Activated CD4-positive, CD25-positive, alpha-beta regulatory T cell (primary cell): ENCODE results near the gene ARHGAP24.
"Not testable (repeated sequence)": the region's sequence is repeated elsewhere in the genome, so short reads cannot be mapped to it uniquely, and the experiment has no call there.

ENCODE experiments used
- DNase-seq, 4 experiments: peaks; one replicate each; lab custom pipeline; 2025; lab: John Stamatoyannopoulos, UW

Gene ARHGAP24

DNA sequence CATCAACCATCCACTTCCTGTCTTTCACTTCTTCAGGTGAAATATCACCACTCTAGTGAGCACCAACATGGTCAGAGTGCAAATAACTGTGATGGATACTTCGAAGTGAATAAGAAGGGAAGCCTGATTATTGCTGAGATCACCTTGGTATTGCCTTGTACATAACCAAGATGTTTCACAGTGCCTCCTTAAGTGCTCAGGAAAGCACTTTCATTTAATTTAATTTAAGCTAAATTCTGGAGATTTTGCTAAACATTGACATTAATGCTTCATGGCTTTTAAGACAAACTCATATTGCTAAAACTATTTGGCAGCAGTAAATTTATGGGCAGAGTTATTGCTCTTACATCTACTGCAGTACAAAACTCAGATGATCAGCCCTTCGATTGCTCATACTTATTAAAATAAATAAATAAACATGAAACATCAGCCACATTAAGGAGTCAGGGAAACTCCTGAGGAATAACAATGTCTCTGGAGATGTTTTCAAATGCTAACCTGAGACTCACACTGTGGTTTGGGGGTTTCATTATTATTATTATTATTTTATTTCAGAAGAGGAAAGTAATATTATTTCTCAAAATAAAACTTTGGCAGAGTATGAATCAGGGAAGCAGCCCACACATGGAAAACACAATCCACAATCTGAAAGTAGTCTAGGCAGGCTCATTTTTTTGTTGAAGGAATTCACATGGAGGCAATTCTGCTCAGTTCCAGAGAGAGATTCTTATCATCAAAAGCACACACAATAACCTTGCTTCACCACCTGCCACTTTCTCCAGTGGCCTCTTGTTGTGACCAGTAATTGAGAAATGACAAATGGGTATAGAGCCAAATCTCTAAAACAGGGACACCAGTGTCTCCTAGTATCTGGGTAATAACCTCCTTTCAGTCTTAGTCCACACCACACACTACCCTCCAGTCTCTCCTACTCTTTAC, 540.7 kb downstream of the ARHGAP24 start:
- DNase-seq, result no peak

DNA sequence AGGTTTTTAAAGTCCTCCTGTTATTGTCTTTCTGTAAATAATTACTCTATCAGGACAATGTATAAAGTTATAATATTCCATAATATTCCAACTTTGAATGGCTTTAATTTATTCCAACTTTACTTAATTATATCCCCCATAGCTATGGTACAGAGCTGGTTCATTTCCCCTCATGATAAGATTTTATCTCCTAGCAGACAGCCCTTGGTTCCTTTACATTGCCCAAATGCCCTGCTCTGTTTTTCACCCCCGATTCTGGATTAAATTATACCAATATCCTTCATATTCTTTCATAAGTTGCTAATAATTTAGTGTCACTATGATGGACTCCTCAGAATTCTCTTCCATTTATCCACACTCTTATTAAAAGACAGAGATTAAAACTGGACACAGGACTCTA, 544.4 kb downstream of the ARHGAP24 start:
- DNase-seq, result no peak

- no peak for DNase-seq
Observed at GRCh38 chr4:86019906-86020305, 545.0 kb downstream of the ARHGAP24 start.

DNA sequence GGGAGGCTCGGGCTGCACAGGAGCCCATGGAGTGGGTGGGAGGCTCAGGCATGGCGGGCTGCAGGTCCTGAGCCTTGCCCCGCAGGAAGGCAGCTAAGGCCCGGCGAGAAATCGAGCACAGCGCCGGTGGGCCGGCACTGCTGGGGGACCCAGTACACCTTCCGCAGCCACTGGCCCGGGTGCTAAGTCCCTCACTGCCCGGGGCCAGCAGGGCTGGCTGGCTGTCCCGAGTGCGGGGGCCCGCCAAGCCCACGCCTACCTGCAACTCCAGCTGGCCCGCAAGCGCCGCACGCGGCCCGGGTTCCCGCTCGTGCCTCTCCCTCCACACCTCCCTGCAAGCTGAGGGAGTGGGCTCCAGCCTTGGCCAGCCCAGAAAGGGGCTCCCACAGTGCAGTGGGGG, 546.7 kb downstream of the ARHGAP24 start:
- not testable (repeated sequence) for DNase-seq

DNA sequence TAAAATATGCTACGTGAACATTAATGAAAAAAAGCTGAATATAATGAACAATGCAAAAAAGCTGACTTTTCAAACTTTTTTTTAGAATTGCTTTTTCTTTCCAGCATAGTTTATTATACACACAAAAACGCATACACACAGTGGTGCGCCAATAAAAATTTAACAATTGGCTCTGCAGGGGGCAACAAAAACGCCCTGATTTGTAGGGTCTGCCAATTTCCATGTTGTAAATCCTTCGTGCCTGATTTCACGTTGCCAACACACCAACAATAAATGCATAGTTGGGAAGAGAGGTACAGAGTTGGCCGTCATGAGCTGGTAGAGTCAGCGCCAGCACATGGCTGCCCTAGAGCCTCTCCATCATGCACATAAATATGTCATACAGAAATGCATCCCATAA, 551.8 kb downstream of the ARHGAP24 start:
- no peak for DNase-seq

DNA sequence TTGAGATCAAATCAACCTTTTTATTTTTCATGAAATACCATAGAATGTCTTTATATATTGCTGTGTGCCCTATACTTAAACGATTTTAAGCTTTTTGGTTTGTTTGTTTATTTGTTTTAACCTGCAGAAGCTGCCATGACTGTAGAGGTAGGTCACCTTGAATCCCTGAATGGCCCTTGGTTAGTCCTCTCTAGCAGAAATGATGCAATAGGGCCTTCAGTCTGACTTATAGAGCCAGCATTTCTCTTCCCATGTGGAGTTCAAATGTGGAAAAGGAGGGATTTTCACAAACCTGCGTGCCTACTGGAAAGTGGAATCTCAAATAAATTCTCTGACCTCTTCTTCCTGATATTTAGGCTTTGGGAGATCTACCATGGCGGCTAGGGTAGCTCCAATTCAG, 557.0 kb downstream of the ARHGAP24 start:
- DNase-seq, result no peak

DNA sequence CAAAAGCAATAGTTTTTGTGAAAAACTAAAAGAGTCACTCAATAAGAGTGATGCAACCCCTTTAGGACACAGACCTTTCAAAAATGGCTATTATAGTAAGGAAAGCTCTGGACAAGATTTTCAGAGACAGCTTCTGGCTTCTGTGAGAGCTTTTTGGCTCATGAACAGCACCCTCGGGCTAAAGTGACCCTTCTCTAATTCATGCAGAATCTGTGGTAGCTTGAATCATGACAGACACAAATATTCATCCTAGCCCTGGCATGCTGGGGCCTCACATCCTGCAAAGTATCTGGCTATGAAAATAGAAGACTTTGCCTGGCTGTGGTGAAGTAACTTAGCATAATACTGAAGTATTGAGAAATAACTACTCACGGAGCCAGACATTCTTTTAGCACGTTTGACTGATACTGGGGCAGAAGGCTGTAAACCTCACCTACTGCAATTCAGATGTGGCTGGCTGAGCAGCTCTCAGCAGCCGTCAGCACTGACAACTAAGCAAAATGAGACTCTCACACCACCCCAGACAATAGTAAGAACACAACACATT, 557.6 kb downstream of the ARHGAP24 start:
- no peak for DNase-seq

GRCh38 chr4:86033171-86033570, 558.2 kb downstream of the ARHGAP24 start:
- DNase-seq, result no peak

DNA sequence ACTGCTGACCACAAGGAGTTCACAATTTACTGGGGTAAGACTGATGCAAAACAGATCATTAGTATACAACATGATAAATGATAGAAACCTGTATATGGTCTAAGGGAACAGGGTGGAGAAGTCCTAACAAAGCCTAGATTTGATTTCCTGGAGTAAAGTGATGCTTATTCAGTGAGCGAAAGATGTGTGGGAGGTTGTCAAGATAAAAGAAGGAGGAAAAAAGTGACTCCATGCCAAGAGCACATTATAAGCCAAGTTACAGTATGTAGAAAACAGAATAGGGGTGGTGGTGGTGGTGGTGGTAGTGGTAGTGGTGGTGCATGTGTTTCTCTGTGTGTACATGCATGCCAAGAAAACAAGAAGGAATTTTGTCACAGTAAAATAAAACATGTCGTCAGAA, 559.7 kb downstream of the ARHGAP24 start:
- DNase-seq, result no peak

GRCh38 chr4:86035688-86036087, 560.7 kb downstream of the ARHGAP24 start:
- no peak for DNase-seq

- DNase-seq, result no peak
Observed at GRCh38 chr4:86036736-86037135, 561.8 kb downstream of the ARHGAP24 start.

DNA sequence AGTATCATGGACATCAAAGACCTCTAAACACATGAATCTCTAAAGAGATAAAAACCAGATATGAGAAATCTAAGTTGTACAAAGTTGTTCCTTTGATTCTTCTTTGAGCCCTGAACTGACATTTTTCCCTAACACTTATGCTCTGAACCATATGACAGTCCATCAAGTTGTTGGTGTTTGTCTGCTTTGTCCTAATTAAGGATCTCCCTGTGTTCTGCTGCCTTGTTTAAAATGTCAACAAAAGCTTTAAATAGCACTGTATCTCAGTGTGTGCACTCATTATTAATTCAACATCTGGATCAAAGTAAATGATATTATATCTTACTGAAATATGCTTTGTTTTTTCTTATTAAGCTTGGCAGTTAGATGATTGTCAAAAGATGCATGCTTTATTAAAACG, 563.1 kb downstream of the ARHGAP24 start:
- DNase-seq, result no peak

DNA sequence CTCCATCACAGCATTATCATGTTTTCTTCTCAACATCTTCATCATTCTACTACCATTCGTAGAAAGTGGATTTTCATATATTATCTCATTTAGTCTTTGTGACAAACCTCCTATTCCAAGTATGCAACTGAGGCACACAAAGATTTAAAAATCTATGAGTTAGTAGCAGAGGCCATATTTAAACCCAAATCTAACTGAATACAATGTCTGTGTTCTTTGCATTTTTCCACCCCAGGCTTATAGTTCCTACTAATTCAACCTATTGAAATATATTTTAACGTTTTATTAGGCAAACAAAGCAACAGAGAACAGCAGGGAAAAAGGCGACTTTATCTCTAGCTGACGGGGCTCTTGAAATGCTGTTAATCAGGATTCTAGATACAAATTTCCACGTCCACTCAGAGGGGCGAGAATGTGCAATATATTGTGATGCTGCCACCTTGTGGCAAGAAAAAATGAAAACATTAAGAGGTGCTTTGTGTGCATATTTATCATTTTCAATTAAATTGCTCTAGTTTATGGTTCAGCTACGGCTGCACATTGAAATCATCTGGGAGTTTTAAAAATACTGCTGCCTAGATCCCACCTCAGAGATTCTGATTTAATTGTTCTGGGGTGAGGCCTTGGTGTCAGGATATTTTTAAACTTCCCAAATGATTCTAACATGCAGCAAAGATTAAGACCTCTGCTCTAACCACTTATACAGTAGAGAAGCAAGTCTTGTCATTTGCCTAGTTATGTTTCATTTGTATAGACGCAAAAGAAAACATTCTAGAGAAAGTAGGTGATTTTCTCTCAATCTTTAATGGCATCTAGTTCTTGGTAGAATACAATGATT, 569.0 kb downstream of the ARHGAP24 start:
- no peak for DNase-seq

GRCh38 chr4:86044593-86044985, 569.6 kb downstream of the ARHGAP24 start:
- DNase-seq, result no peak

DNA sequence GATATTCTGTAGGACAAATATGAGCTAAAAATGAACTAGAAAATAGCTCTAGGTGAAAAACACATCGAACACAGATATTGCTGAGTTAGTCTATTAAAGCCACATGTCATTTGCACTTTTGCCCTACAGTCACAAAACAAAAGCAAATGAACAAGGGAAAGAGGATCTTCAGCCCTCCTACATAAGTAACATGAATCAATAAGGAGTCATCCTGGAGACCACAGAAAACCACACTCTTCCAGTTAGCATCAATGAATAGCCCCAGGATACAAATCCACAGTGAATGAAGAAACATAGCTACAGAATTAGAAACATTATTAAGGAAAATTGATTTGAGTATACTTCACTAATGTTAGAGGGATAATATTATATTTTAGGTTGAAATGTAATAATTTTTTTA, 573.5 kb downstream of the ARHGAP24 start:
- DNase-seq, result no peak

DNA sequence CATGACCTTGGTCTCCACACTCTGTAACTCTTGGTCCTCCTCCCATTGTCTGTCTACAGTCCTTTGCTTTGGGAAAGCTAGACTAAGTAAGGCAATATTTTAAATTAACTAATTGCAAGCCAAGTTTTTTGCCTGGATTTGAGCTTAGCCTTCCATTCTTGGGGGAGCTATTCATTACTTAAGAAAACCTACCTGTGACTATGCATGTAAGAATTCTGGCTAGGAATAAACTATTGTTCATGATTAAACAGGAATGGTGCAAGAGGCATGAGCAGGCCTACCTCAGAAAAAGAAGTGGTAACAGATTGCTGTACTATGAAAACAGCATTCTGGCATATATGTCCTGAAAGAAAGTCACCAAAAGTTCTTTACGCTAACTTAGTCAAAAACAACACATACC, 575.5 kb downstream of the ARHGAP24 start:
- DNase-seq, result no peak
